ENCODE data around the gene MT1F.

The MT1F gene

DNA sequence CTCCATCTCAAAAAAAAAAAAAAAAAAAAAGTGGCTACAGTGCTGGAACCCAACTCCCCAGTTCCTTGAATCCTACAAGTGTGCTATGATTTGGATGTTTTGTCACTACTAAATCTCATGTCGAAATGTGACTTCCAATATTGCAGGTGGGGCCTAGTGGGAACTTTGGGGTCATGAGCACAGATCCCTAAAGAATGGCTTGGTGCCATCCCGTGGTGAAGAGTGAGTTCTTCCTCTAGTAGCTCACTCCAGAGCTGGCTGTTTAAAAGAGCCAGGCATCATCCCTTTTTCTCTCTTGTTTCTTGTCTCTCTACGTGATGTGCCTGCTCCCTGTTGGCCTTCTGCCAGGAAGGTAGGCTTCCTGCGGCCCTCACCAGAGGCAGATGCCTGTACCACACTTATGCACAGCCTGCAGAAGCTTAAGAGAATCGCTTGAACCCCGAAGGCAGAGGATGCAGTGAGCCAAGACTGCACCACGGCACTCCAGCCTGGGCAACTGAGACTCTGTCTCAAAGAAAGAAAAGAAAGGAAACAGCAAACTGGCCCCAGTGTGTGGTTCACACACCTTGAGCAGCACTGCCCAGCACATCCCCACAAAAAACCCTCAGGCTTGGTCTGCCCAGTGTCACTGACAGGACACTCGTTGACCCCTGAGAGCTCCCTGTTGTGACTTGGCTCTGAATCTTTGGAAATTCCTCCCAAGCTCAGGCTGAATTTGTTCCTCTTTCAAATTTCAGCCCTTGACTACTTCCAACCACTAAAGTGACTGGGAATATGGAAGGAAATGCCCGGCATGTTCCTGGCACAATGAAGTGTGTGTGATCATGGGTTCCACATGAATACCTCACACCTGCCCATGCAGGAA, 29.0 kb upstream of the MT1F start:
- TF ChIP-seq, protein P1, sequence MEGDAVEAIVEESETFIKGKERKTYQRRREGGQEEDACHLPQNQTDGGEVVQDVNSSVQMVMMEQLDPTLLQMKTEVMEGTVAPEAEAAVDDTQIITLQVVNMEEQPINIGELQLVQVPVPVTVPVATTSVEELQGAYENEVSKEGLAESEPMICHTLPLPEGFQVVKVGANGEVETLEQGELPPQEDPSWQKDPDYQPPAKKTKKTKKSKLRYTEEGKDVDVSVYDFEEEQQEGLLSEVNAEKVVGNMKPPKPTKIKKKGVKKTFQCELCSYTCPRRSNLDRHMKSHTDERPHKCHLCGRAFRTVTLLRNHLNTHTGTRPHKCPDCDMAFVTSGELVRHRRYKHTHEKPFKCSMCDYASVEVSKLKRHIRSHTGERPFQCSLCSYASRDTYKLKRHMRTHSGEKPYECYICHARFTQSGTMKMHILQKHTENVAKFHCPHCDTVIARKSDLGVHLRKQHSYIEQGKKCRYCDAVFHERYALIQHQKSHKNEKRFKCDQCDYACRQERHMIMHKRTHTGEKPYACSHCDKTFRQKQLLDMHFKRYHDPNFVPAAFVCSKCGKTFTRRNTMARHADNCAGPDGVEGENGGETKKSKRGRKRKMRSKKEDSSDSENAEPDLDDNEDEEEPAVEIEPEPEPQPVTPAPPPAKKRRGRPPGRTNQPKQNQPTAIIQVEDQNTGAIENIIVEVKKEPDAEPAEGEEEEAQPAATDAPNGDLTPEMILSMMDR (conservative IDR thresholded peaks at IDR 0.05; ENCODE audit: low read length): no peak
- TF ChIP-seq EZH2phosphoT487 (IDR thresholded peaks at IDR 0.05; ENCODE audit: borderline replicate concordance): no peak
- no peaks in the 10 kb centered on the region for H3K9me2 ChIP-seq (replicated peaks; ENCODE audit: low read depth, low read length)
- no peak overlapping the region for H3K4me2 ChIP-seq (ENCODE audit: low read depth, low read length, poor library complexity, severe bottlenecking)
- no peaks in the 10 kb centered on the region for H3K27me3 ChIP-seq (ENCODE audit: insufficient read depth, low read length, poor library complexity, severe bottlenecking)
- no peaks in the 10 kb centered on the region for H3K36me3 ChIP-seq (ENCODE audit: insufficient read depth, low read length)
- no peak overlapping the region for H3K9ac ChIP-seq (ENCODE audit: low read depth, low read length, poor library complexity, severe bottlenecking)
- H3K4me1 ChIP-seq (ENCODE audit: insufficient read depth, low read length, poor library complexity, severe bottlenecking): no peaks in the 10 kb centered on the region
- H3K4me3 ChIP-seq (ENCODE audit: low read length, poor library complexity, severe bottlenecking): no peak overlapping the region
- no peaks in the 10 kb centered on the region for H4K20me1 ChIP-seq (ENCODE audit: insufficient read depth, low read length, poor library complexity, severe bottlenecking)
- no peaks in the 10 kb centered on the region for H3K79me2 ChIP-seq (ENCODE audit: insufficient read depth, low read length)
- H3K9me3 ChIP-seq (ENCODE audit: insufficient read depth, low read depth, low read length): no peaks in the 10 kb centered on the region
- H2AFZ ChIP-seq (ENCODE audit: low read length): no peak overlapping the region
- H3F3A ChIP-seq (ENCODE audit: low read depth): no peaks in the 10 kb centered on the region

DNA sequence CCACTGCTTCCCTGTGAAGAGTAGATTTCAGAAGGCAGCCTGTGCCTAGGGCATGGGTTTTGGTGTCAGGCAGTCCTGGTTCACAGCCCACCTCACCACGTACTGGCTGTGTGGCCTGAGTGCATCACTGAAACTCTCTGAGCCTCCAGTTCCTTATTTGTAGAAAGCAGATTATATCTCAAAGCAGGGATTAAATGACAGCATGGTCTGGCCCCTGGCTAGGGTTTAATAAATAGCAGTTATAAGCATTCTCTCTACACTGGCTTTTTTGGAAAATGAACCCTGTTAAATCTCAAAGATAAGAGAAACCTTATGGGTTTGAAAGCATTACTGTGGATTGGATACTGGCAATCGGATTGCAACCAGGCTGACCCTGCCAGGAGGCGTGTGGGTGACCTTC, 28.2 kb upstream of the MT1F start:
- Histone ChIP-seq H3K9ac (ENCODE audit: low read depth, low read length, poor library complexity, severe bottlenecking) (no peak overlapping the region), H3K4me2 (ENCODE audit: low read depth, low read length, poor library complexity, severe bottlenecking) (no peak overlapping the region)

DNA sequence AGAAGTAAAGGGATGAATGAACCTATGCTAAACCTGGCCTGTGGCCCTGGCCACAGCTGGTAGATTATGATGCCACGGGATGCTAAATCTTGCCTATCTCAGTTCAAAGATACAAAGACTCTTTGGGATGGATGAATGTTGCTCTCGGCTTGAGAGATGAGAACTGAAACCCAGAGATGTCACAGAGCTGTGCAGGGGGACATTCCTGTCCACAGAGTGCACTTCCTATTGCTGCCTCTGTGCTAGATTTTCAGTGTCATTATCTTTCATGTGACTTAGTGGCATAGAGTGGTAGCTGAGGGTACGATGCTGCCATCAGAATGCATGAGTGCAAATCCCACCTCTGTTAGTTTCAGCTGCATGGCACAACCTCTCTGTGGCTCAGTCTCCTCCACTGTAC, 27.6 kb upstream of the MT1F start:
- Histone ChIP-seq H3K27me3 (ENCODE audit: insufficient read depth, low read length, poor library complexity, severe bottlenecking) (no peaks in the 10 kb centered on the region), H3K4me3 (ENCODE audit: low read length, poor library complexity, severe bottlenecking) (no peak overlapping the region), H3K9me3 (ENCODE audit: insufficient read depth, low read depth, low read length) (no peaks in the 10 kb centered on the region), H3K4me2 (ENCODE audit: low read depth, low read length, poor library complexity, severe bottlenecking) (no peak overlapping the region), H2AFZ (ENCODE audit: low read length) (no peak overlapping the region), H3K4me1 (ENCODE audit: insufficient read depth, low read length, poor library complexity, severe bottlenecking) (no peaks in the 10 kb centered on the region), H4K20me1 (ENCODE audit: insufficient read depth, low read length, poor library complexity, severe bottlenecking) (no peaks in the 10 kb centered on the region), H3K9ac (ENCODE audit: low read depth, low read length, poor library complexity, severe bottlenecking) (no peak overlapping the region), H3K36me3 (ENCODE audit: insufficient read depth, low read length) (no peaks in the 10 kb centered on the region), H3K79me2 (ENCODE audit: insufficient read depth, low read length) (no peaks in the 10 kb centered on the region), H3F3A (ENCODE audit: low read depth) (no peaks in the 10 kb centered on the region), H3K9me2 (replicated peaks; ENCODE audit: low read depth, low read length) (no peaks in the 10 kb centered on the region)
- TF ChIP-seq, protein P1 (conservative IDR thresholded peaks at IDR 0.05; ENCODE audit: low read length): no peak
- TF ChIP-seq EZH2phosphoT487 (IDR thresholded peaks at IDR 0.05; ENCODE audit: borderline replicate concordance): no peak

More for the DNA sequence above, 28.2 kb upstream of the MT1F start:
- Histone ChIP-seq H3K4me3 (ENCODE audit: low read length, poor library complexity, severe bottlenecking) (no peak overlapping the region), H3F3A (ENCODE audit: low read depth) (no peaks in the 10 kb centered on the region), H2AFZ (ENCODE audit: low read length) (no peak overlapping the region), H3K9me2 (replicated peaks; ENCODE audit: low read depth, low read length) (no peaks in the 10 kb centered on the region), H3K9me3 (ENCODE audit: insufficient read depth, low read depth, low read length) (no peaks in the 10 kb centered on the region), H4K20me1 (ENCODE audit: insufficient read depth, low read length, poor library complexity, severe bottlenecking) (no peaks in the 10 kb centered on the region), H3K4me1 (ENCODE audit: insufficient read depth, low read length, poor library complexity, severe bottlenecking) (no peaks in the 10 kb centered on the region), H3K79me2 (ENCODE audit: insufficient read depth, low read length) (no peaks in the 10 kb centered on the region), H3K27me3 (ENCODE audit: insufficient read depth, low read length, poor library complexity, severe bottlenecking) (no peaks in the 10 kb centered on the region), H3K36me3 (ENCODE audit: insufficient read depth, low read length) (no peaks in the 10 kb centered on the region)
- TF ChIP-seq EZH2phosphoT487 (IDR thresholded peaks at IDR 0.05; ENCODE audit: borderline replicate concordance): no peak
- TF ChIP-seq, protein P1 (conservative IDR thresholded peaks at IDR 0.05; ENCODE audit: low read length): no peak

Measured in Loucy (cell line).